A549 (cell line): ENCODE measurements around the gene SLC39A5. TPM values are rescaled to one million over a fixed set of nuclear protein-coding genes. Genes with fewer than 3 reads are reported as not detected.
"Not testable (repeated sequence)": the region's sequence is repeated elsewhere in the genome, so short reads cannot be mapped to it uniquely, and the experiment has no call there.

Experiments used
- ATAC-seq, 2 experiments: fragments of 200-7000 bp in 1 of 2; fragments of >200 bp in 1 of 2; cut with Nextera tagmentation in 1 of 2; cut with Tn5 transposase in 1 of 2; 3 replicates each; pipeline versions ENCODE4 v1.8.0 to v1.9.1; 2018 to 2020; ENCODE audit warnings: mild to moderate bottlenecking in 1 of 2, moderate library complexity in 1 of 2
- CTCF ChIA-PET: fragments of 300-600 bp; sonication (Branson Sonifier 250); formaldehyde crosslinking; extraction: SDS; loops from one replicate; lab custom pipeline; 2021; ENCODE audit warnings: antibody characterized with exemption, inconsistent platforms; lab: Yijun Ruan, JAX
- POLR2A ChIA-PET: fragments of 350-600 bp; formaldehyde crosslinking; extraction: SDS; loops from one replicate; lab custom pipeline; 2021; ENCODE audit warnings: antibody characterized with exemption, inconsistent platforms; lab: Yijun Ruan, JAX
- DNase-seq, 2 experiments: peaks; one replicate each; pipeline versions ENCODE4 v3.0.0 to v3.0.0-alpha.2; 2011 to 2016; ENCODE audit warnings: low read depth in 1 of 2, low spot score in 1 of 2
- FAIRE-seq: peaks from 2 replicates; lab custom pipeline; 2011; peaks lifted over from hg19 to GRCh38; lab: Jason Lieb, UNC
- H3K27ac ChIP-seq, 2 experiments: fragments of >200 bp; sonication (Bioruptor Twin); formaldehyde crosslinking; 3 replicates each; pipeline ENCODE4 v1.5.1; 2016 to 2017
- H3K4me1 ChIP-seq: fragments of >200 bp; sonication (Bioruptor Twin); formaldehyde crosslinking; 3 replicates; pipeline ENCODE4 v1.6.1; 2016
- H3K4me2 ChIP-seq: fragments of >200 bp; sonication (Bioruptor Twin); formaldehyde crosslinking; 3 replicates; pipeline ENCODE4 v1.6.1; 2016
- H3K4me3 ChIP-seq: fragments of >200 bp; sonication (Bioruptor Twin); formaldehyde crosslinking; 3 replicates; pipeline ENCODE4 v1.5.1; 2016
- H3K9me3 ChIP-seq: fragments of >200 bp; sonication (Bioruptor Twin); formaldehyde crosslinking; 3 replicates; pipeline ENCODE4 v1.6.1; 2016
- EP300 ChIP-seq, 2 experiments: fragments of >200 bp; sonication (Bioruptor Twin); formaldehyde crosslinking; IDR thresholded peaks; 2 replicates in 1 of 2; 3 replicates in 1 of 2; pipeline ENCODE4 v1.6.1; 2016 to 2017
- FOSB ChIP-seq: fragments of 250-450 bp; sonication (Bioruptor Pico); IDR thresholded peaks from 2 replicates; pipeline ENCODE4 v1.5.0; 2020; ENCODE audit warnings: mild to moderate bottlenecking, moderate library complexity
- HOXB5 ChIP-seq: fragments of 250-450 bp; sonication (Bioruptor Pico); IDR thresholded peaks from 2 replicates; pipeline ENCODE4 v1.5.0; 2020; ENCODE audit warnings: mild to moderate bottlenecking, moderate library complexity
- JUN ChIP-seq, 2 experiments: fragments of >200 bp; sonication (Bioruptor Twin); formaldehyde crosslinking; IDR thresholded peaks; 2 replicates in 1 of 2; 3 replicates in 1 of 2; pipeline ENCODE4 v1.6.1; 2016 to 2017
- KDM5A ChIP-seq: fragments of 200-600 bp; sonication (generic); IDR thresholded peaks from 2 replicates; pipeline ENCODE4 v1.6.1; 2016; ENCODE audit warnings: antibody characterized with exemption, mild to moderate bottlenecking
- MAFK ChIP-seq: fragments of 450-650 bp; IDR thresholded peaks from 2 replicates; pipeline ENCODE4 v1.6.1; 2014; ENCODE audit not compliant: partially characterized antibody
- PHF8 ChIP-seq: fragments of 200-600 bp; sonication (generic); IDR thresholded peaks from 2 replicates; pipeline ENCODE4 v1.6.1; 2016; ENCODE audit warnings: low read depth, mild to moderate bottlenecking, antibody characterized with exemption, moderate library complexity, borderline replicate concordance
- POLR2A ChIP-seq: IDR thresholded peaks from 2 replicates; pipeline ENCODE4 v1.6.1; 2012; ENCODE audit warnings: mild to moderate bottlenecking, low read length
- RAD21 ChIP-seq, 2 experiments: fragments of >200 bp in 1 of 2; sonication (Bioruptor Twin) in 1 of 2; formaldehyde crosslinking in 1 of 2; IDR thresholded peaks in 1 of 2; conservative IDR thresholded peaks in 1 of 2; 2 replicates in 1 of 2; 3 replicates in 1 of 2; pipeline ENCODE4 v1.6.1; 2012 to 2018; ENCODE audit warnings: inconsistent platforms in 1 of 2
- RFX5 ChIP-seq: fragments of 450-650 bp; IDR thresholded peaks from 2 replicates; pipeline ENCODE4 v1.7.1; 2014; ENCODE audit warnings: antibody characterized with exemption, mild to moderate bottlenecking, moderate library complexity
- RNF2 ChIP-seq: fragments of 200-600 bp; sonication (generic); IDR thresholded peaks from 2 replicates; pipeline ENCODE4 v1.6.1; 2016; ENCODE audit warnings: low read depth, mild to moderate bottlenecking, antibody characterized with exemption, moderate library complexity, borderline replicate concordance
- SMC3 ChIP-seq: fragments of >200 bp; sonication (Bioruptor Twin); formaldehyde crosslinking; IDR thresholded peaks from 3 replicates; pipeline ENCODE4 v1.6.1; 2018; ENCODE audit warnings: inconsistent platforms
- SREBF2 ChIP-seq: fragments of 450-650 bp; IDR thresholded peaks from 2 replicates; pipeline ENCODE4 v1.6.1; 2014; ENCODE audit warnings: mild to moderate bottlenecking, moderate library complexity
- ZC3H11A ChIP-seq: fragments of 450-650 bp; IDR thresholded peaks from 2 replicates; pipeline ENCODE4 v1.6.1; 2014; ENCODE audit warnings: antibody characterized with exemption, mild to moderate bottlenecking
- WGBS: methylation state at CpG from one replicate; pipeline ENCODE4 v1.1.6; 2017; ENCODE audit errors: missing lambda C conversion rate; 5-methylcytosine and 5-hydroxymethylcytosine counted together
- polyA plus RNA-seq, 4 experiments: library from polyadenylated mRNA; depleted of rRNA in 3 of 4; stranded (reverse); fragments of >200 nt; fragmentation: RNase III in 1 of 4; extraction: RNeasy Plus Mini Kit Qiagen cat#74134 plus additional on column Dnase treatment in 1 of 4; gene quantifications; 2 replicates in 3 of 4; 3 replicates in 1 of 4; pipeline ENCODE4 v1.2.3, GENCODE V29; 2011 to 2017
- TF ChIP-seq, protein P1 (sequence below): fragments of 250-450 bp; sonication (Bioruptor Pico); IDR thresholded peaks from 2 replicates; pipeline ENCODE4 v1.5.0; 2021; ENCODE audit warnings: mild to moderate bottlenecking, moderate library complexity, borderline replicate concordance
- TF ChIP-seq, protein P2 (sequence below): IDR thresholded peaks from 2 replicates; pipeline ENCODE4 v1.6.1; 2012; ENCODE audit warnings: low read depth, borderline replicate concordance
- TF ChIP-seq, protein P3 (sequence below): fragments of >200 bp; sonication (Bioruptor Twin); formaldehyde crosslinking; IDR thresholded peaks from 3 replicates; pipeline ENCODE4 v1.6.1; 2016
- TF ChIP-seq, protein P4 (sequence below): fragments of >200 bp; sonication (Bioruptor Twin); formaldehyde crosslinking; IDR thresholded peaks from 3 replicates; pipeline ENCODE4 v1.5.1; 2016
- TF ChIP-seq, protein P5 (sequence below): IDR thresholded peaks from 2 replicates; pipeline ENCODE4 v1.6.1; 2012
- TF ChIP-seq, protein P6 (sequence below): IDR thresholded peaks from 2 replicates; pipeline ENCODE4 v1.6.1; 2012

Gene SLC39A5
- polyA plus RNA-seq, 2 of the 4 experiments (the other 2 are of a cell fraction), result 0.23 TPM; not detected in 1

DNA sequence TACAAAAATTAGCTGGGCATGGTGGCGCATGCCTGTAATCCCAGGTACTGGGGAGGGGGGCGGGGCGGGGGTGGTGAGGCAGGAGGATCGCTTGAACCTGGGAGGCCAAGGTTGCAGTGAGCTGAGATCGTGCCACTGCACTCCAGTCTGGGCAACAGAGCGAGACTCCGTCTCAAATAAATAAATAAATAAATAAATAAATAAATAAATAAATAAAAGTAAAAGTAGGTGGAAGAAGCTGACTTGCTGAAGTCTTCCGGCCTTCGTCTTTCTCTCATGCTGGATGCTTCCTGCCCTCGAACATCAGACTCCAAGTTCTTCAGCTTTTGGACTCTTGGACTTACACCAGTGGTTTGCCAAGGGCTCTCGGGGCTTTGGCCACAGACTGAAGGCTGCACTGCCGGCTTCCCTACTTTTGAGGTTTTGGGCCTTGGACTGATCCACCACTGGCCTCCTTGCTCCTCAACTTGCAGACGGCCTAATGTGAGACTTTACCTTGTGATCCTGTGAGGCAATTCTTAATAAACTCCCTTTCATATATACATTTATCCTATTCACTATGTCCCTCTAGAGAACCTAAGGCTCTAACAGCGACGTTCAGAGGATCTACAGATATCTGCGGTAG is 36.3 kb downstream of the SLC39A5 start:
- not testable (repeated sequence) for DNase-seq, FAIRE-seq, H3K9me3 ChIP-seq, ATAC-seq
- WGBS, result 55% methylated on average over 14 of the region's 16 CpGs
- ChIA-PET CTCF (interaction anchor here (0.6 to 9.8 kb wide), 23 partner anchors 9 to 198 kb away, joined by 3 to 146 read pairs (median 4); partner anchors contain the start of genes ANKRD52, PAN2, SMARCC2 and ZC3H10), POLR2A (interaction anchor here (0.6 to 2.2 kb wide), 11 partner anchors 9 to 422 kb away, joined by 3 to 16 read pairs (median 8); partner anchors contain the start of genes ANKRD52, CNPY2, PTGES3 and RNF41)
- TF ChIP-seq ZC3H11A, result peak; percentile 95
- peak overlapping the region; percentile 85 for H3K4me2 ChIP-seq
- H3K27ac ChIP-seq, result peak overlapping the region; percentile 77 to 93
- peak overlapping the region; percentile 47 for H3K4me3 ChIP-seq
- peaks cover 27% of the 10 kb centered on the region for H3K4me1 ChIP-seq

DNA sequence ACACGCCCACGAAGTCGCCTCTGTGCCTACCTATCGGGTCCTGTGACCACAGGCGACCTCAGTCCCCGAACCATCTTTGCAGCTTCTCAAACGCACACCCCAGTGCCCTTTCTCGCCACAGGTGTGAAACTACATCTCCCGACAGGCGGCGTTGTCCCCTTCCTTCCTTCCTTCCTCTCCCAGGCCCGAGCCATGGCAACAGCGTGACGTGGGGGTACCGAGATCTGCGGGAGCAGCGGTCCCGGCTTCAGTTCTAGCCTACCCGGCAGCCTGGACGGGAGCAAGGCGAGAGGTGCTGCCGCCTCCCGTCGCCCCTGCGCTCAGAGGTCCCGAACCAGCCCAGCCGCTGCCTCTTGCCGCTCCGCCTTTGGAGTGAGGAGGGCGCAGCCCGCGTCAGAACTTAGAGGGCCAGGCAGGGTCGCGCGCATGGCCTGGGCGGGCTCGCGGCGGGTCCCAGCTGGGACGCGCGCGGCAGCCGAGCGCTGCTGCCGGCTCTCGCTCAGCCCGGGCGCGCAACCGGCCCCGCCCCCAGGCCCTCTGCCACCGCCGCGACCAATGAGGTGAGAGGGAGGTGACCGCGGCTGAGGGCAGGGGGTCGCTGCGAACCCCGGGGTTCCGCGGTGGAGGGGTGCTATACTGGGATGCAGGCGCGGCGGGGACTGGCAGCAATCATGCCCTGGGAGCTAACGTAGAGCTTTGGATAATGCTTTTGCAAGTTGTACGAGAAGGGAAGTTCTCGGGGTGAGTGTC is 37.0 kb downstream of the SLC39A5 start, which contains the start of gene COQ10A:
TSS of gene COQ10A (plus strand) at position 250 of the 750 bp plus-strand sequence. CDS start at position 427, 177 bp downstream.
- FAIRE-seq (no peak), ATAC-seq (peak; percentile 91 to 94)
- H3K4me3 ChIP-seq, result peak within 1 kb of the TSS; percentile 47
- peak within 1 kb of the TSS; percentile 77 to 93 for H3K27ac ChIP-seq
- POLR2A ChIA-PET, result interaction anchor here (0.6 to 2.2 kb wide), 12 partner anchors 9 to 422 kb away, joined by 3 to 16 read pairs (median 7); partner anchors contain the start of genes ANKRD52, CNPY2, PTGES3 and RNF41
- peak; percentile 95 for TF ChIP-seq PHF8
- TF ChIP-seq SREBF2, result no peak
- TF ChIP-seq RFX5, result peak; percentile 87
- TF ChIP-seq HOXB5 (CRISPR knock-in tag), result peak; percentile 55; the same call in 1 of the 2 replicates
- no peak for TF ChIP-seq KDM5A
- TF ChIP-seq, protein P1, sequence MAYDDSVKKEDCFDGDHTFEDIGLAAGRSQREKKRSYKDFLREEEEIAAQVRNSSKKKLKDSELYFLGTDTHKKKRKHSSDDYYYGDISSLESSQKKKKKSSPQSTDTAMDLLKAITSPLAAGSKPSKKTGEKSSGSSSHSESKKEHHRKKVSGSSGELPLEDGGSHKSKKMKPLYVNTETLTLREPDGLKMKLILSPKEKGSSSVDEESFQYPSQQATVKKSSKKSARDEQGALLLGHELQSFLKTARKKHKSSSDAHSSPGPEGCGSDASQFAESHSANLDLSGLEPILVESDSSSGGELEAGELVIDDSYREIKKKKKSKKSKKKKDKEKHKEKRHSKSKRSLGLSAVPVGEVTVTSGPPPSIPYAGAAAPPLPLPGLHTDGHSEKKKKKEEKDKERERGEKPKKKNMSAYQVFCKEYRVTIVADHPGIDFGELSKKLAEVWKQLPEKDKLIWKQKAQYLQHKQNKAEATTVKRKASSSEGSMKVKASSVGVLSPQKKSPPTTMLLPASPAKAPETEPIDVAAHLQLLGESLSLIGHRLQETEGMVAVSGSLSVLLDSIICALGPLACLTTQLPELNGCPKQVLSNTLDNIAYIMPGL (CRISPR knock-in tag), result peak; percentile 44; the same call in 1 of the 2 replicates
- TF ChIP-seq JUN (IDR thresholded peaks at IDR 0.05), result peak; percentile 65 to 92; a peak in 3 of 5 replicates
- TF ChIP-seq, protein P2, sequence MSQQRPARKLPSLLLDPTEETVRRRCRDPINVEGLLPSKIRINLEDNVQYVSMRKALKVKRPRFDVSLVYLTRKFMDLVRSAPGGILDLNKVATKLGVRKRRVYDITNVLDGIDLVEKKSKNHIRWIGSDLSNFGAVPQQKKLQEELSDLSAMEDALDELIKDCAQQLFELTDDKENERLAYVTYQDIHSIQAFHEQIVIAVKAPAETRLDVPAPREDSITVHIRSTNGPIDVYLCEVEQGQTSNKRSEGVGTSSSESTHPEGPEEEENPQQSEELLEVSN, result peak; percentile 68
- TF ChIP-seq, protein P3, sequence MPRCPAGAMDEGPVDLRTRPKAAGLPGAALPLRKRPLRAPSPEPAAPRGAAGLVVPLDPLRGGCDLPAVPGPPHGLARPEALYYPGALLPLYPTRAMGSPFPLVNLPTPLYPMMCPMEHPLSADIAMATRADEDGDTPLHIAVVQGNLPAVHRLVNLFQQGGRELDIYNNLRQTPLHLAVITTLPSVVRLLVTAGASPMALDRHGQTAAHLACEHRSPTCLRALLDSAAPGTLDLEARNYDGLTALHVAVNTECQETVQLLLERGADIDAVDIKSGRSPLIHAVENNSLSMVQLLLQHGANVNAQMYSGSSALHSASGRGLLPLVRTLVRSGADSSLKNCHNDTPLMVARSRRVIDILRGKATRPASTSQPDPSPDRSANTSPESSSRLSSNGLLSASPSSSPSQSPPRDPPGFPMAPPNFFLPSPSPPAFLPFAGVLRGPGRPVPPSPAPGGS, result peak; percentile 93; the same call in 2 of the 3 replicates
- TF ChIP-seq FOSB, result no peak
- TF ChIP-seq EP300 (IDR thresholded peaks at IDR 0.05), result no peak
- TF ChIP-seq POLR2A, result peak; percentile 96
- TF ChIP-seq SMC3, result peak; percentile 37; the same call in 2 of the 3 replicates
- no peak for TF ChIP-seq RNF2
- TF ChIP-seq MAFK, result no peak
- TF ChIP-seq, protein P4, sequence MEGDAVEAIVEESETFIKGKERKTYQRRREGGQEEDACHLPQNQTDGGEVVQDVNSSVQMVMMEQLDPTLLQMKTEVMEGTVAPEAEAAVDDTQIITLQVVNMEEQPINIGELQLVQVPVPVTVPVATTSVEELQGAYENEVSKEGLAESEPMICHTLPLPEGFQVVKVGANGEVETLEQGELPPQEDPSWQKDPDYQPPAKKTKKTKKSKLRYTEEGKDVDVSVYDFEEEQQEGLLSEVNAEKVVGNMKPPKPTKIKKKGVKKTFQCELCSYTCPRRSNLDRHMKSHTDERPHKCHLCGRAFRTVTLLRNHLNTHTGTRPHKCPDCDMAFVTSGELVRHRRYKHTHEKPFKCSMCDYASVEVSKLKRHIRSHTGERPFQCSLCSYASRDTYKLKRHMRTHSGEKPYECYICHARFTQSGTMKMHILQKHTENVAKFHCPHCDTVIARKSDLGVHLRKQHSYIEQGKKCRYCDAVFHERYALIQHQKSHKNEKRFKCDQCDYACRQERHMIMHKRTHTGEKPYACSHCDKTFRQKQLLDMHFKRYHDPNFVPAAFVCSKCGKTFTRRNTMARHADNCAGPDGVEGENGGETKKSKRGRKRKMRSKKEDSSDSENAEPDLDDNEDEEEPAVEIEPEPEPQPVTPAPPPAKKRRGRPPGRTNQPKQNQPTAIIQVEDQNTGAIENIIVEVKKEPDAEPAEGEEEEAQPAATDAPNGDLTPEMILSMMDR, result peak; percentile 51
- peak; percentile 36 to 42; a peak in 3 of 5 replicates for TF ChIP-seq RAD21 (conservative IDR thresholded peaks at IDR 0.05 in 1 of 2, IDR thresholded peaks at IDR 0.05 in 1 of 2)
- TF ChIP-seq, protein P5, sequence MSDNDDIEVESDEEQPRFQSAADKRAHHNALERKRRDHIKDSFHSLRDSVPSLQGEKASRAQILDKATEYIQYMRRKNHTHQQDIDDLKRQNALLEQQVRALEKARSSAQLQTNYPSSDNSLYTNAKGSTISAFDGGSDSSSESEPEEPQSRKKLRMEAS, result peak; percentile 84
- TF ChIP-seq, protein P6, sequence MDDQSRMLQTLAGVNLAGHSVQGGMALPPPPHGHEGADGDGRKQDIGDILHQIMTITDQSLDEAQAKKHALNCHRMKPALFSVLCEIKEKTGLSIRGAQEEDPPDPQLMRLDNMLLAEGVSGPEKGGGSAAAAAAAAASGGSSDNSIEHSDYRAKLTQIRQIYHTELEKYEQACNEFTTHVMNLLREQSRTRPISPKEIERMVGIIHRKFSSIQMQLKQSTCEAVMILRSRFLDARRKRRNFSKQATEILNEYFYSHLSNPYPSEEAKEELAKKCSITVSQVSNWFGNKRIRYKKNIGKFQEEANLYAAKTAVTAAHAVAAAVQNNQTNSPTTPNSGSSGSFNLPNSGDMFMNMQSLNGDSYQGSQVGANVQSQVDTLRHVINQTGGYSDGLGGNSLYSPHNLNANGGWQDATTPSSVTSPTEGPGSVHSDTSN, result no peak
- TF ChIP-seq, all 56 proteins: peak for 12
- peaks cover 20% of the 10 kb centered on the region for H3K4me1 ChIP-seq
- no peaks in the 10 kb centered on the region for H3K9me3 ChIP-seq
- WGBS, result 2% methylated on average over 42 of the region's 68 CpGs
- DNase-seq, result peak; percentile 94 to 98
- H3K4me2 ChIP-seq, result peak within 1 kb of the TSS; percentile 85
- CTCF ChIA-PET, result interaction anchor here (0.7 to 9.8 kb wide), 26 partner anchors 9 to 197 kb away, joined by 3 to 146 read pairs (median 4); partner anchors contain the start of genes ANKRD52, PAN2, SMARCC2 and ZC3H10
